Nephron (organoid): ENCODE results near the gene RAB6B.
A peak's percentile ranks its signal among the peaks of the same experiment; 100 is the strongest.

Experiments
- H3K27ac Mint-ChIP-seq, 3 experiments: 2 replicates each; pipeline ENCODE4 v1.8.0; 2020; ENCODE audit warnings: mixed read lengths in 3 of 3, mild to moderate bottlenecking in 2 of 3, moderate library complexity in 1 of 3
- H3K27me3 Mint-ChIP-seq: 2 replicates; pipeline ENCODE4 v1.8.0; 2021; ENCODE audit warnings: low read depth, mild to moderate bottlenecking, moderate library complexity, mixed read lengths
- H3K36me3 Mint-ChIP-seq: 2 replicates; pipeline ENCODE4 v1.8.0; 2020; ENCODE audit warnings: low read depth, mixed read lengths
- H3K4me1 Mint-ChIP-seq: 2 replicates; pipeline ENCODE4 v1.8.0; 2020; ENCODE audit warnings: mixed read lengths
- H3K4me3 Mint-ChIP-seq, 3 experiments: 2 replicates each; pipeline ENCODE4 v1.8.0; 2020; ENCODE audit warnings: mild to moderate bottlenecking in 3 of 3, mixed read lengths in 3 of 3, moderate library complexity in 2 of 3
- H3K9me3 Mint-ChIP-seq: 2 replicates; pipeline ENCODE4 v1.8.0; 2020; ENCODE audit warnings: mixed read lengths
- TF ChIP-seq, protein P1 (sequence below), 3 experiments: fragments of 200-600 bp; sonication (generic); IDR thresholded peaks; one replicate each; pipeline ENCODE4 v1.5.0; 2021; ENCODE audit warnings: antibody characterized with exemption in 3 of 3; ENCODE audit not compliant: unreplicated experiment in 3 of 3

The RAB6B gene

GRCh38 chr3:133928136-133928893, 32.6 kb upstream of the RAB6B start:
- Mint-ChIP-seq H3K4me3 (peak overlapping the region; percentile 75 to 84 (median 81)), H3K36me3 (peaks cover 3% of the 10 kb centered on the region), H3K27me3 (peaks cover 32% of the 10 kb centered on the region), H3K9me3 (no peaks in the 10 kb centered on the region), H3K27ac (peak overlapping the region in 2 of 3 experiments; percentile 30 to 54), H3K4me1 (peaks cover 6% of the 10 kb centered on the region)
- TF ChIP-seq, protein P1, sequence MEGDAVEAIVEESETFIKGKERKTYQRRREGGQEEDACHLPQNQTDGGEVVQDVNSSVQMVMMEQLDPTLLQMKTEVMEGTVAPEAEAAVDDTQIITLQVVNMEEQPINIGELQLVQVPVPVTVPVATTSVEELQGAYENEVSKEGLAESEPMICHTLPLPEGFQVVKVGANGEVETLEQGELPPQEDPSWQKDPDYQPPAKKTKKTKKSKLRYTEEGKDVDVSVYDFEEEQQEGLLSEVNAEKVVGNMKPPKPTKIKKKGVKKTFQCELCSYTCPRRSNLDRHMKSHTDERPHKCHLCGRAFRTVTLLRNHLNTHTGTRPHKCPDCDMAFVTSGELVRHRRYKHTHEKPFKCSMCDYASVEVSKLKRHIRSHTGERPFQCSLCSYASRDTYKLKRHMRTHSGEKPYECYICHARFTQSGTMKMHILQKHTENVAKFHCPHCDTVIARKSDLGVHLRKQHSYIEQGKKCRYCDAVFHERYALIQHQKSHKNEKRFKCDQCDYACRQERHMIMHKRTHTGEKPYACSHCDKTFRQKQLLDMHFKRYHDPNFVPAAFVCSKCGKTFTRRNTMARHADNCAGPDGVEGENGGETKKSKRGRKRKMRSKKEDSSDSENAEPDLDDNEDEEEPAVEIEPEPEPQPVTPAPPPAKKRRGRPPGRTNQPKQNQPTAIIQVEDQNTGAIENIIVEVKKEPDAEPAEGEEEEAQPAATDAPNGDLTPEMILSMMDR (IDR thresholded peaks at IDR 0.05; ENCODE audit: unreplicated experiment in 3 of 3) = no peak

- Mint-ChIP-seq H3K36me3 (no peaks in the 10 kb centered on the region), H3K27me3 (peaks cover 32% of the 10 kb centered on the region), H3K4me3 (peak overlapping the region; percentile 84 to 86 (median 84)), H3K27ac (peak overlapping the region in 1 of 3 experiments; percentile 43), H3K4me1 (peaks cover 6% of the 10 kb centered on the region), H3K9me3 (no peaks in the 10 kb centered on the region)
- TF ChIP-seq, protein P1 (IDR thresholded peaks at IDR 0.05; ENCODE audit: unreplicated experiment in 3 of 3) = peak; percentile 63 to 86 (median 72)
These were observed 31.9 kb upstream of the RAB6B start for GRCh38 chr3:133927540-133928066.

DNA sequence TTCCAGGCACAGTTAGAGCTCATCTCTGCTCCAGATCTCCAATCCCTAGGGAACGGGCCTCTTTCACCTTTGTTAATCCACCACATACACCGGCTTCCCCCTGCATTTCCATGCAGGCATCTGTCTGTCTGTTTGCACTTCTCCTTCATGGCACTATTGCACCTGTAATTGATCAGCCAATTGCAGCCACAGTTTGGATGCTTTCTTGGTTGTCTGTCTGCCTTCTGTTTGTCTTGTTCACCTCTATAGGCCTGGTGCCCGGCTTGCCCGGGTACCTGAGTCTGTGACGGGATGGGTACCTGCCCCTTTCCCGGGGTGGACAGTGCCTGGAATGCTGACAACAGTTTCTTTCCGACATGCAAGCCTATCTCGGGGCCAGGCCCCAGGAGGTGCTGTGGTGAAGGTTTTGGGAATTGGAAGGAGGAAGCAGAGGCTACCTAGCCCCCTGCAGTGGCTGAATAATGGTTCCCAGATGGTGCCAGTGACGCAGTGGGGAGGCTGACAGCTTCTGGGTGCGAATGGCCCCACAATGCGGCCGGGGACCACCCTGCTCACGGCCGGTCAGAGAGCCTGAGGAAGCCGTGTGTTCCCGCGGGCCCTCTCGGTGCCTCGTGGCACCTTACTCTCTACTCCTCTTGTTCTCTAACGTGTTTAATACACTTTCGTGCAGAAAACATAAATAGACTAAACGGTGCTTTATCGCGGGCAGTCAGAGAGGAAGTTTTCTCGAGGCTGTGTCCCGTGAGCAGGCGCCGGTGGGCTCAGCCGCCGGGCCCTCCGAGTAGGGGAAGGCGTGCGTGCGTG, 31.3 kb upstream of the RAB6B start:
- Mint-ChIP-seq H3K9me3 (no peaks in the 10 kb centered on the region), H3K4me3 (peak overlapping the region; percentile 83 to 86 (median 84)), H3K27ac (peak overlapping the region in 1 of 3 experiments; percentile 5), H3K36me3 (no peaks in the 10 kb centered on the region), H3K4me1 (peaks cover 6% of the 10 kb centered on the region), H3K27me3 (peaks cover 32% of the 10 kb centered on the region)
- TF ChIP-seq, protein P1 (IDR thresholded peaks at IDR 0.05; ENCODE audit: unreplicated experiment in 3 of 3) = peak in 1 of 3 experiments; percentile 21

GRCh38 chr3:133925960-133926735, 30.5 kb upstream of the RAB6B start:
- H3K27ac Mint-ChIP-seq = peak overlapping the region in 1 of 3 experiments; percentile 5
- H3K4me1 Mint-ChIP-seq = peaks cover 6% of the 10 kb centered on the region
- TF ChIP-seq, protein P1 (IDR thresholded peaks at IDR 0.05; ENCODE audit: unreplicated experiment in 3 of 3) = no peak

GRCh38 chr3:133924041-133924440, 28.4 kb upstream of the RAB6B start:
- Mint-ChIP-seq H3K27me3 (peaks cover 27% of the 10 kb centered on the region), H3K4me1 (peaks cover 6% of the 10 kb centered on the region), H3K36me3 (no peaks in the 10 kb centered on the region), H3K27ac (no peak overlapping the region), H3K4me3 (no peak overlapping the region), H3K9me3 (peaks cover 3% of the 10 kb centered on the region)
- TF ChIP-seq, protein P1 (IDR thresholded peaks at IDR 0.05; ENCODE audit: unreplicated experiment in 3 of 3) = no peak

More at GRCh38 chr3:133925960-133926735, 30.5 kb upstream of the RAB6B start:
- H3K4me3 Mint-ChIP-seq = peak overlapping the region; percentile 45 to 74 (median 58)
- H3K9me3 Mint-ChIP-seq = peaks cover 3% of the 10 kb centered on the region
- peaks cover 32% of the 10 kb centered on the region for H3K27me3 Mint-ChIP-seq
- no peaks in the 10 kb centered on the region for H3K36me3 Mint-ChIP-seq
